OCI-LY7 (cell line): Measurements from ENCODE around the gene DIP2C.

Source experiments
- EZH2phosphoT487 ChIP-seq: fragments of 200-600 bp; sonication (generic); IDR thresholded peaks from 2 replicates; pipeline ENCODE4 v1.6.1; 2018; ENCODE audit warnings: low read depth, borderline replicate concordance, mild to moderate bottlenecking, mixed run types, antibody characterized with exemption, low read length, moderate library complexity, mixed read lengths
- TF ChIP-seq, protein P1 (sequence below): fragments of 200-600 bp; sonication (generic); conservative IDR thresholded peaks from 2 replicates; pipeline ENCODE4 v1.5.1; 2014; ENCODE audit warnings: mild to moderate bottlenecking, antibody characterized with exemption, low read length, moderate library complexity, mixed read lengths

DNA sequence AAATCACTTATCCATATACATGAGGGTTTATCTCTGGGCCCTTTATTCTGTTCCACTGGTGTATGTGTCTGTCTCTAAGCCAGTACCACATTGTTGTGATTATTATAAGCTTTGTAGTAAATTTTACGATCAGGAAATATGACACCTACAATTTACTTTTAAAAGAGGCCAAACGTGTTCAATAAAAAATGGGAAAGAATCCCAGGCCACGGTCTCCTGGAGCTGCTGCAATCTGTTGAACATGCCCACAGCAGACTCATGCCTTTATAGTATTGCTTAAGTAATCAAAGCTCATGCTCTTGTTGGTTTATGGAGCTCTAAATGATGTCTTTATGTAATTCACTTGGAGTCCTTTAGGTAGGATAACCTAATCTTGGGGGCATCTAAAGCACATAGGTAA lies 281.2 kb downstream of the DIP2C start:
- TF ChIP-seq, protein P1, sequence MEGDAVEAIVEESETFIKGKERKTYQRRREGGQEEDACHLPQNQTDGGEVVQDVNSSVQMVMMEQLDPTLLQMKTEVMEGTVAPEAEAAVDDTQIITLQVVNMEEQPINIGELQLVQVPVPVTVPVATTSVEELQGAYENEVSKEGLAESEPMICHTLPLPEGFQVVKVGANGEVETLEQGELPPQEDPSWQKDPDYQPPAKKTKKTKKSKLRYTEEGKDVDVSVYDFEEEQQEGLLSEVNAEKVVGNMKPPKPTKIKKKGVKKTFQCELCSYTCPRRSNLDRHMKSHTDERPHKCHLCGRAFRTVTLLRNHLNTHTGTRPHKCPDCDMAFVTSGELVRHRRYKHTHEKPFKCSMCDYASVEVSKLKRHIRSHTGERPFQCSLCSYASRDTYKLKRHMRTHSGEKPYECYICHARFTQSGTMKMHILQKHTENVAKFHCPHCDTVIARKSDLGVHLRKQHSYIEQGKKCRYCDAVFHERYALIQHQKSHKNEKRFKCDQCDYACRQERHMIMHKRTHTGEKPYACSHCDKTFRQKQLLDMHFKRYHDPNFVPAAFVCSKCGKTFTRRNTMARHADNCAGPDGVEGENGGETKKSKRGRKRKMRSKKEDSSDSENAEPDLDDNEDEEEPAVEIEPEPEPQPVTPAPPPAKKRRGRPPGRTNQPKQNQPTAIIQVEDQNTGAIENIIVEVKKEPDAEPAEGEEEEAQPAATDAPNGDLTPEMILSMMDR = no peak
- no peak for TF ChIP-seq EZH2phosphoT487
